HG02759 (cell line): Measurements from ENCODE around the gene C8B.

ENCODE experiments used
- ATAC-seq: cut with Tn5 transposase; IDR thresholded peaks from one replicate; pipeline ENCODE4 v1.9.1; 2021; ENCODE audit warnings: mild to moderate bottlenecking, moderate library complexity; ENCODE audit not compliant: unreplicated experiment

The C8B gene

GRCh38 chr1:56965916-56966697, at the start of gene C8B:
C8B (minus strand) TSS chr1:56966015; CDS start chr1:56965948, 67 bp downstream.
- ATAC-seq = no peak

- ATAC-seq = no peak
These were observed 49.3 kb upstream of the C8B start for GRCh38 chr1:57015071-57015470.

GRCh38 chr1:57013522-57013921, 47.7 kb upstream of the C8B start:
- no peak for ATAC-seq

- no peak for ATAC-seq
These were observed 46.5 kb upstream of the C8B start for GRCh38 chr1:57012315-57012714.

GRCh38 chr1:57010511-57010910, 44.7 kb upstream of the C8B start:
- no peak for ATAC-seq

- no peak for ATAC-seq
These were observed 42.1 kb upstream of the C8B start for GRCh38 chr1:57007948-57008347.

- no peak for ATAC-seq
These were observed 41.7 kb upstream of the C8B start for GRCh38 chr1:57007472-57007871.

- ATAC-seq = no peak
These were observed 37.8 kb upstream of the C8B start for GRCh38 chr1:57003398-57004139.

- no peak for ATAC-seq
These were observed 29.7 kb upstream of the C8B start for GRCh38 chr1:56995414-56996100.

- no peak for ATAC-seq
These were observed 27.7 kb upstream of the C8B start for GRCh38 chr1:56993475-56993874.

- ATAC-seq = no peak
These were observed 26.7 kb upstream of the C8B start for GRCh38 chr1:56992318-56993125.

GRCh38 chr1:56991576-56991975, 25.8 kb upstream of the C8B start:
- ATAC-seq = no peak

GRCh38 chr1:56986397-56986796, 20.6 kb upstream of the C8B start:
- no peak for ATAC-seq

- no peak for ATAC-seq
These were observed 20.0 kb upstream of the C8B start for GRCh38 chr1:56985857-56986256.

GRCh38 chr1:56983484-56983883, 17.7 kb upstream of the C8B start:
- ATAC-seq = no peak

GRCh38 chr1:56979986-56980755, 14.4 kb upstream of the C8B start:
- no peak for ATAC-seq

- no peak for ATAC-seq
These were observed 13.0 kb upstream of the C8B start for GRCh38 chr1:56978819-56979218.

GRCh38 chr1:56977910-56978309, 12.1 kb upstream of the C8B start:
- no peak for ATAC-seq

GRCh38 chr1:56975446-56975845, 9.6 kb upstream of the C8B start:
- ATAC-seq = no peak
